Neuronal stem cell (in vitro differentiated cells): ENCODE data around the gene SP7.
A peak's percentile ranks its signal among the peaks of the same experiment; 100 is the strongest.

Experiments
- DNase-seq: peaks from one replicate; pipeline ENCODE4 v3.0.0-alpha.2; 2013; ENCODE audit warnings: low spot score
- H2AFZ ChIP-seq: one replicate; pipeline ENCODE4 v1.6.1; 2013; ENCODE audit warnings: mild to moderate bottlenecking, low read length, inconsistent platforms
- H2AK5ac ChIP-seq: 2 replicates; pipeline ENCODE4 v1.6.1; 2013; ENCODE audit warnings: low read depth, mild to moderate bottlenecking, inconsistent platforms, low read length, moderate library complexity, mixed read lengths
- H2BK120ac ChIP-seq: 2 replicates; pipeline ENCODE4 v1.6.1; 2013; ENCODE audit warnings: low read depth, mild to moderate bottlenecking, inconsistent platforms, low read length, moderate library complexity, mixed read lengths
- H2BK12ac ChIP-seq: one replicate; pipeline ENCODE4 v1.6.1; 2013; ENCODE audit warnings: low read length, inconsistent platforms
- H2BK15ac ChIP-seq: 2 replicates; pipeline ENCODE4 v1.6.1; 2013; ENCODE audit warnings: mild to moderate bottlenecking, low read length, inconsistent platforms, mixed read lengths
- H2BK5ac ChIP-seq: one replicate; pipeline ENCODE4 v1.6.1; 2013; ENCODE audit warnings: inconsistent platforms, mild to moderate bottlenecking, low read length, moderate library complexity
- H3K14ac ChIP-seq: one replicate; pipeline ENCODE4 v1.6.1; 2013; ENCODE audit warnings: low read length, inconsistent platforms
- H3K18ac ChIP-seq: 2 replicates; pipeline ENCODE4 v1.6.1; 2013; ENCODE audit warnings: low read length, inconsistent platforms
- H3K23ac ChIP-seq: 2 replicates; pipeline ENCODE4 v1.6.1; 2013; ENCODE audit warnings: low read depth, mild to moderate bottlenecking, mixed read lengths, low read length, inconsistent platforms; ENCODE audit not compliant: poor library complexity
- H3K27ac ChIP-seq: replicated peaks from 3 replicates; pipeline ENCODE4 v1.5.1; 2013; ENCODE audit warnings: low read length, inconsistent platforms
- H3K27me3 ChIP-seq, 3 experiments: 2 replicates each; pipeline ENCODE4 v1.6.1; 2013; ENCODE audit warnings: low read length in 3 of 3, mild to moderate bottlenecking in 2 of 3, inconsistent platforms in 1 of 3, low read depth in 1 of 3, mixed read lengths in 1 of 3, moderate library complexity in 1 of 3; ENCODE audit not compliant: control insufficient read depth in 3 of 3, insufficient read depth in 3 of 3
- H3K36me3 ChIP-seq, 2 donors: replicated peaks in 1 of 2; 2 replicates each; pipeline ENCODE4 v1.6.1; 2013; ENCODE audit warnings: low read length in 2 of 2; ENCODE audit not compliant: control insufficient read depth in 2 of 2, insufficient read depth in 2 of 2
- H3K4ac ChIP-seq: 2 replicates; pipeline ENCODE4 v1.6.1; 2013; ENCODE audit warnings: inconsistent platforms, mild to moderate bottlenecking, low read length, moderate library complexity
- H3K4me1 ChIP-seq, 2 donors: 1 replicate in 1 of 2; 2 replicates in 1 of 2; pipeline ENCODE4 v1.6.1; 2013; ENCODE audit warnings: low read length in 2 of 2, low read depth in 1 of 2; ENCODE audit not compliant: control insufficient read depth in 2 of 2, insufficient read depth in 1 of 2
- H3K4me2 ChIP-seq: one replicate; pipeline ENCODE4 v1.6.1; 2013; ENCODE audit warnings: mild to moderate bottlenecking, low read length, inconsistent platforms; ENCODE audit not compliant: insufficient read depth, poor library complexity, severe bottlenecking
- H3K4me3 ChIP-seq, 2 donors: 2 replicates each; pipeline ENCODE4 v1.5.1; 2013; ENCODE audit warnings: low read length in 2 of 2, mild to moderate bottlenecking in 2 of 2, inconsistent platforms in 1 of 2, moderate library complexity in 1 of 2
- H3K79me1 ChIP-seq: one replicate; pipeline ENCODE4 v1.6.1; 2013; ENCODE audit warnings: low read depth, mild to moderate bottlenecking, inconsistent platforms, low read length, moderate library complexity
- H3K9ac ChIP-seq: one replicate; pipeline ENCODE4 v1.6.1; 2013; ENCODE audit warnings: mild to moderate bottlenecking, low read depth, low read length, inconsistent platforms; ENCODE audit not compliant: poor library complexity
- H3K9me3 ChIP-seq, 2 donors: replicated peaks in 1 of 2; 2 replicates each; pipeline versions ENCODE3 to v1.6.1; 2013; ENCODE audit warnings: low read length in 2 of 2, mild to moderate bottlenecking in 2 of 2, inconsistent platforms in 1 of 2, low read depth in 1 of 2, mixed read lengths in 1 of 2, moderate library complexity in 1 of 2; ENCODE audit not compliant: control insufficient read depth in 2 of 2, insufficient read depth in 1 of 2
- H4K8ac ChIP-seq: one replicate; pipeline ENCODE4 v1.6.1; 2013; ENCODE audit warnings: low read depth, mild to moderate bottlenecking, inconsistent platforms, low read length, moderate library complexity
- H4K91ac ChIP-seq: one replicate; pipeline ENCODE4 v1.6.1; 2013; ENCODE audit warnings: low read length, low read depth, mild to moderate bottlenecking, inconsistent platforms; ENCODE audit not compliant: poor library complexity
- WGBS, 2 donors: extraction: QIAGEN DNeasy Blood & Tissue Kit; methylation state at CpG; one replicate each; pipeline ENCODE4 v1.1.7; 2013; ENCODE audit warnings: missing lambda C conversion rate in 2 of 2, mixed read lengths in 1 of 2; ENCODE audit not compliant: insufficient read length in 2 of 2, insufficient replicate concordance in 1 of 2; ENCODE audit errors: extremely low coverage in 2 of 2; 5-methylcytosine and 5-hydroxymethylcytosine counted together

The SP7 gene

GRCh38 chr12:53300187-53300586 is 36.0 kb downstream of the SP7 start:
- Histone ChIP-seq H3K9me3 (no peaks in the 10 kb centered on the region), H2AFZ (peak overlapping the region; percentile 91), H2BK12ac (no peak overlapping the region), H3K23ac (peak overlapping the region; percentile 6), H3K4me2 (peak overlapping the region; percentile 85), H3K14ac (no peak overlapping the region), H3K27me3 (no peaks in the 10 kb centered on the region), H3K4me3 (peak overlapping the region; percentile 83 to 94), H2AK5ac (no peak overlapping the region), H3K18ac (no peak overlapping the region), H4K91ac (no peak overlapping the region), H2BK5ac (peak overlapping the region; percentile 7), H3K79me1 (peaks cover 8% of the 10 kb centered on the region), H3K27ac (no peak overlapping the region), H2BK15ac (no peak overlapping the region), H3K36me3 (peaks cover 25 to 60% of the 10 kb centered on the region in 2 donors), H2BK120ac (peak overlapping the region; percentile 21), H3K9ac (peak overlapping the region; percentile 92), H3K4ac (no peak overlapping the region), H4K8ac (no peak overlapping the region), H3K4me1 (peaks cover 6 to 11% of the 10 kb centered on the region in 2 donors)
- no peak for DNase-seq
- no CpG with 5 or more reads among the region's 12 CpGs for WGBS, 2 donors

GRCh38 chr12:53299454-53300180 is 36.5 kb downstream of the SP7 start, which contains the start of gene MYG1:
Gene MYG1 (plus strand): TSS chr12:53299695. CDS start chr12:53299738, 43 bp downstream.
- H3K27ac ChIP-seq, result peak within 1 kb of the TSS; percentile 65
- H3K79me1 ChIP-seq, result peaks cover 8% of the 10 kb centered on the region
- peak within 1 kb of the TSS; percentile 6 for H3K23ac ChIP-seq
- peak; percentile 81 for DNase-seq
- H3K4me3 ChIP-seq, result peak within 1 kb of the TSS; percentile 83 to 94
- peak within 1 kb of the TSS; percentile 7 for H2BK5ac ChIP-seq
- WGBS, 2 donors, result no CpG with 5 or more reads among the region's 51 CpGs
- H3K4ac ChIP-seq, result no peak within 1 kb of the TSS
- H3K9me3 ChIP-seq, result no peaks in the 10 kb centered on the region
- H3K27me3 ChIP-seq, result no peaks in the 10 kb centered on the region
- H2BK12ac ChIP-seq, result no peak within 1 kb of the TSS
- no peak within 1 kb of the TSS for H2BK15ac ChIP-seq
- H3K4me1 ChIP-seq, result peaks cover 8 to 11% of the 10 kb centered on the region in 2 donors
- peak within 1 kb of the TSS; percentile 92 for H3K9ac ChIP-seq
- peak within 1 kb of the TSS; percentile 85 for H3K4me2 ChIP-seq
- H2BK120ac ChIP-seq, result peak within 1 kb of the TSS; percentile 21
- H2AFZ ChIP-seq, result peak within 1 kb of the TSS; percentile 91
- peaks cover 23 to 58% of the 10 kb centered on the region in 2 donors for H3K36me3 ChIP-seq
- H4K91ac ChIP-seq, result no peak within 1 kb of the TSS
- no peak within 1 kb of the TSS for H2AK5ac ChIP-seq
- H3K14ac ChIP-seq, result peak within 1 kb of the TSS; percentile 12
- H4K8ac ChIP-seq, result no peak within 1 kb of the TSS
- peak within 1 kb of the TSS; percentile 73 for H3K18ac ChIP-seq

GRCh38 chr12:53299101-53299453 is 37.1 kb downstream of the SP7 start:
- H3K18ac ChIP-seq, result no peak overlapping the region
- no peak overlapping the region for H2BK15ac ChIP-seq
- no peaks in the 10 kb centered on the region for H3K27me3 ChIP-seq
- H2BK5ac ChIP-seq, result peak overlapping the region; percentile 7
- no peak overlapping the region for H2BK12ac ChIP-seq
- peak overlapping the region in 1 of 2 donors; percentile 83 for H3K4me3 ChIP-seq
- no peak overlapping the region for H3K23ac ChIP-seq
- H4K91ac ChIP-seq, result no peak overlapping the region
- no peak overlapping the region for H2AFZ ChIP-seq
- DNase-seq, result no peak
- H3K36me3 ChIP-seq, result peaks cover 25 to 59% of the 10 kb centered on the region in 2 donors
- H3K79me1 ChIP-seq, result peaks cover 8% of the 10 kb centered on the region
- peak overlapping the region; percentile 57 for H3K9ac ChIP-seq
- H3K4me1 ChIP-seq, result peaks cover 8 to 11% of the 10 kb centered on the region in 2 donors
- H2BK120ac ChIP-seq, result no peak overlapping the region
- no peak overlapping the region for H3K14ac ChIP-seq
- H3K4me2 ChIP-seq, result peak overlapping the region; percentile 35
- H4K8ac ChIP-seq, result no peak overlapping the region
- no peak overlapping the region for H2AK5ac ChIP-seq
- H3K4ac ChIP-seq, result no peak overlapping the region
- no peaks in the 10 kb centered on the region for H3K9me3 ChIP-seq
- no CpG with 5 or more reads among the region's 5 CpGs for WGBS, 2 donors
- H3K27ac ChIP-seq, result peak overlapping the region; percentile 65

- Histone ChIP-seq H3K4me3 (no peak overlapping the region), H4K8ac (no peak overlapping the region), H4K91ac (no peak overlapping the region), H2BK15ac (no peak overlapping the region), H3K18ac (no peak overlapping the region), H3K23ac (no peak overlapping the region), H3K14ac (no peak overlapping the region), H3K27ac (no peak overlapping the region), H3K36me3 (peaks cover 23 to 62% of the 10 kb centered on the region in 2 donors), H2AK5ac (no peak overlapping the region), H2AFZ (no peak overlapping the region), H2BK12ac (no peak overlapping the region), H3K4me1 (peaks cover 8 to 11% of the 10 kb centered on the region in 2 donors), H3K79me1 (peaks cover 8% of the 10 kb centered on the region), H3K27me3 (no peaks in the 10 kb centered on the region), H3K9me3 (no peaks in the 10 kb centered on the region), H3K4me2 (no peak overlapping the region), H2BK5ac (no peak overlapping the region), H3K9ac (no peak overlapping the region), H2BK120ac (no peak overlapping the region), H3K4ac (no peak overlapping the region)
- no CpG with 5 or more reads among the region's 5 CpGs for WGBS, 2 donors
- DNase-seq, result no peak
These were observed 38.0 kb downstream of the SP7 start for GRCh38 chr12:53298164-53298563.
